HepG2 (cell line): ENCODE measurements around the gene SELENOI. TPM values are rescaled to one million over a fixed set of nuclear protein-coding genes. Genes with fewer than 3 reads are reported as not detected.

Experiments
- ATAC-seq: fragments of 200-7000 bp; cut with Tn5 transposase; 3 replicates; pipeline ENCODE4 v1.9.1; 2020; ENCODE audit warnings: mild to moderate bottlenecking, moderate library complexity
- BruUV-seq: library from RNA; stranded (reverse); fragments of 400-500 nt; replicated peaks from 2 replicates; lab custom pipeline; 2021; lab: Mats Ljungman, UMichigan
- CTCF ChIA-PET: fragments of 300-600 bp; formaldehyde crosslinking; extraction: SDS; loops from one replicate; lab custom pipeline; 2021; ENCODE audit warnings: low total read pairs, inconsistent platforms, low intra/inter-chr PET ratio; lab: Yijun Ruan, JAX
- POLR2A ChIA-PET: fragments of 350-600 bp; sonication (Branson Sonifier 250); formaldehyde crosslinking; loops from one replicate; lab custom pipeline; 2020; ENCODE audit warnings: antibody characterized with exemption, inconsistent platforms; lab: Yijun Ruan, JAX
- DNase-seq: peaks from one replicate; pipeline ENCODE4 v3.0.0-alpha.2; 2015; ENCODE audit warnings: low spot score
- FAIRE-seq: peaks from 3 replicates; lab custom pipeline; 2011; peaks lifted over from hg19 to GRCh38; lab: Jason Lieb, UNC
- H2AFZ ChIP-seq: one replicate; pipeline ENCODE4 v1.6.1; 2011; ENCODE audit warnings: low read length, inconsistent platforms
- H3K27ac ChIP-seq: fragments of 300-600 bp; 3 replicates; pipeline ENCODE4 v1.8.0; 2011; ENCODE audit warnings: mixed run types, mild to moderate bottlenecking, mixed read lengths, low read length, inconsistent platforms; ENCODE audit not compliant: insufficient read depth; ENCODE audit errors: extremely low read length
- H3K27me3 ChIP-seq, 2 experiments: fragments of 200-600 bp in 1 of 2; 2 replicates in 1 of 2; 3 replicates in 1 of 2; pipeline versions ENCODE4 v1.6.0 to v1.8.0; 2011; ENCODE audit warnings: low read length in 2 of 2, mild to moderate bottlenecking in 2 of 2, moderate library complexity in 2 of 2, inconsistent platforms in 1 of 2; ENCODE audit not compliant: insufficient read depth in 2 of 2, control insufficient read depth in 1 of 2
- H3K36me3 ChIP-seq, 2 experiments: fragments of 200-600 bp in 1 of 2; replicated peaks in 1 of 2; 2 replicates in 1 of 2; 3 replicates in 1 of 2; pipeline versions ENCODE4 v1.5.1 to v1.8.0; 2011; ENCODE audit warnings: low read length in 2 of 2, inconsistent platforms in 1 of 2; ENCODE audit not compliant: insufficient read depth in 2 of 2, control insufficient read depth in 1 of 2
- H3K4me1 ChIP-seq: 2 replicates; pipeline ENCODE4 v1.5.1; 2012; ENCODE audit warnings: low read length, inconsistent platforms; ENCODE audit not compliant: insufficient read depth
- H3K4me2 ChIP-seq: 2 replicates; pipeline ENCODE4 v1.6.0; 2011; ENCODE audit warnings: low read depth, low read length, inconsistent platforms
- H3K4me3 ChIP-seq, 3 experiments: fragments of 200-600 bp in 1 of 3; sonication (generic), shearing (Covaris generic) in 1 of 3; replicated peaks in 1 of 3; 2 replicates each; pipeline ENCODE4 v1.5.1; 2011 to 2016; ENCODE audit warnings: low read length in 3 of 3, inconsistent platforms in 2 of 3, low read depth in 2 of 3, mild to moderate bottlenecking in 2 of 3, control low read depth in 1 of 3, mixed read lengths in 1 of 3; ENCODE audit not compliant: insufficient read depth in 1 of 3
- H3K79me2 ChIP-seq: one replicate; pipeline ENCODE4 v1.6.1; 2011; ENCODE audit warnings: low read length, inconsistent platforms; ENCODE audit not compliant: insufficient read depth
- H3K9ac ChIP-seq: 2 replicates; pipeline ENCODE4 v1.6.0; 2011; ENCODE audit warnings: mild to moderate bottlenecking, low read depth, low read length, inconsistent platforms; ENCODE audit not compliant: insufficient read depth
- H3K9me3 ChIP-seq: 2 replicates; pipeline ENCODE4 v1.5.1; 2012; ENCODE audit warnings: mild to moderate bottlenecking, low read length
- H4K20me1 ChIP-seq: 2 replicates; pipeline ENCODE4 v1.6.0; 2011; ENCODE audit warnings: inconsistent platforms, mild to moderate bottlenecking, low read length, moderate library complexity; ENCODE audit not compliant: insufficient read depth
- ATF1 ChIP-seq: IDR thresholded peaks from 2 replicates; pipeline ENCODE4 v1.6.1; 2016; ENCODE audit warnings: mild to moderate bottlenecking, control low read depth
- JUND ChIP-seq: sonication (generic); formaldehyde crosslinking; IDR thresholded peaks from 2 replicates; pipeline ENCODE4 v1.8.0; 2022; ENCODE audit warnings: mild to moderate bottlenecking, missing genetic modification reagents
- MAFK ChIP-seq, 2 experiments: IDR thresholded peaks in 1 of 2; conservative IDR thresholded peaks in 1 of 2; 2 replicates each; pipeline ENCODE4 v1.6.1; 2011; ENCODE audit warnings: improper control_type of control experiment in 2 of 2, low read length in 2 of 2
- TEAD2 ChIP-seq: sonication (generic); formaldehyde crosslinking; IDR thresholded peaks from 2 replicates; pipeline ENCODE4 v1.9.0; 2021; ENCODE audit warnings: missing genetic modification reagents
- WGBS: methylation state at CpG from one replicate; pipeline ENCODE4 v1.1.6; 2017; ENCODE audit warnings: low lambda C conversion rate; 5-methylcytosine and 5-hydroxymethylcytosine counted together
- in situ Hi-C: cut with HindIII; loops from 2 replicates; pipeline ENCODE4 v1.10.0; 2017; ENCODE audit warnings: low pct_unique_long_range_greater_than_20kb; ENCODE audit not compliant: extremely low pct_ligation_motif_present
- intact Hi-C: fragments of 100-400 bp; cut with micrococcal nuclease; formaldehyde crosslinking; loops from one replicate; pipeline ENCODE4 v1.10.0; 2022; ENCODE audit not compliant: unreplicated experiment
- polyA plus RNA-seq, 8 experiments: library from polyadenylated mRNA; depleted of rRNA in 3 of 8; stranded (reverse) in 7 of 8; unstranded in 1 of 8; fragments of >200 nt; fragmentation: Illumina TruSeq in 4 of 8; extraction: Trizol in 4 of 8; gene quantifications; 2 replicates each; pipeline versions ENCODE4 v1.2.1 to v1.2.3, GENCODE V29; 2011 to 2016; ENCODE audit warnings: low read depth in 4 of 8, missing spikeins in 1 of 8, mixed read lengths in 1 of 8; ENCODE audit not compliant: insufficient read depth in 1 of 8
- total RNA-seq, 5 experiments: library from RNA; depleted of rRNA; stranded (reverse); fragments of >200 nt; fragmentation: Illumina TruSeq; extraction: Trizol; gene quantifications; 2 replicates each; pipeline ENCODE4 v1.2.3, GENCODE V29; 2016; ENCODE audit warnings: low read depth in 1 of 5

Gene SELENOI
- total and polyA plus RNA-seq, 2 of the 13 experiments (the other 11 are each of a cell fraction or from before 2014, with no cell fraction given), result 27.7 to 60.3 TPM

GRCh38 chr2:26336719-26337118 lies 9.2 kb upstream of the SELENOI start:
- Histone ChIP-seq H3K27ac (no peak overlapping the region), H4K20me1 (no peaks in the 10 kb centered on the region), H3K4me2 (no peak overlapping the region), H3K79me2 (no peaks in the 10 kb centered on the region), H3K9me3 (no peaks in the 10 kb centered on the region), H3K36me3 (no peaks in the 10 kb centered on the region), H3K9ac (no peak overlapping the region), H3K4me3 (no peak overlapping the region), H3K4me1 (peaks cover 26% of the 10 kb centered on the region), H3K27me3 (no peaks in the 10 kb centered on the region), H2AFZ (no peak overlapping the region)
- DNase-seq, result no peak
- BruUV-seq, result no TSS peak
- intact Hi-C loops, result no loop called here
- ChIA-PET CTCF (no interaction called here), POLR2A (interaction anchor here (1.8 kb wide), 1 partner anchor 9 kb away, joined by 7 read pairs; the partner anchor contains the start of genes ADGRF3 and SELENOI)
- in situ Hi-C loops, result loop anchor here (25.0 kb wide), 1 partner anchor 349 kb away; the partner anchor contains the start of gene KIF3C
- TF ChIP-seq TEAD2 (CRISPR knock-in tag) (no peak), ATF1 (CRISPR knock-in tag) (no peak)
- WGBS, result 82% methylated on average over 2 of the region's 2 CpGs
- ATAC-seq, result no peak
- FAIRE-seq, result no peak

DNA sequence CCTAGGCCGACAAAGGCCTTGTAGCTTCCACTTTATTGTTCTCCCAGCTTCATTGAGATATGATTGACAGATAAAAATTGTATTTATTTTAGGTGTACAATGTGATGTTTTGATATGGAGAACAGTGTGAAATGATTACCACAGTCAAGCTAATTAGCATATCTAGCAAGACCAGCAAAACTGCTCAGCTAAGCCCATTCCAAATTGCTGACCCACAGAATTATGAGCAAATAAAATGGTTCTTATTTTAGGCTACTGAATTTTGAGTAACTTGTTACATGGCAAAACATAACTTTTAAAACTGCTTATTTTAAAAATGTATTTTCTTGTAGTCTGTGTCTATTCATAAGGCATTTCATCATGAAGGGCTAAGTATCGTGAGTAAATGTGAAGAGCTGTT lies 8.6 kb upstream of the SELENOI start:
- Histone ChIP-seq H3K4me1 (peaks cover 26% of the 10 kb centered on the region), H4K20me1 (no peaks in the 10 kb centered on the region), H3K4me2 (no peak overlapping the region), H3K79me2 (no peaks in the 10 kb centered on the region), H3K27ac (no peak overlapping the region)
- POLR2A ChIA-PET, result interaction anchor here (1.8 kb wide), 1 partner anchor 9 kb away, joined by 7 read pairs; the partner anchor contains the start of genes ADGRF3 and SELENOI
- BruUV-seq, result no TSS peak
- TF ChIP-seq JUND (CRISPR knock-in tag), result no peak
- peak; percentile 25 to 52; a peak in 1 of 4 replicates for TF ChIP-seq MAFK (conservative IDR thresholded peaks at IDR 0.05 in 1 of 2, IDR thresholded peaks at IDR 0.05 in 1 of 2; ENCODE audit: low read length in 2 of 2)
- TF ChIP-seq, all 625 proteins: peak for 1
- Histone ChIP-seq H3K4me3 (no peak overlapping the region), H3K27me3 (no peaks in the 10 kb centered on the region), H3K9me3 (no peaks in the 10 kb centered on the region), H3K36me3 (no peaks in the 10 kb centered on the region), H3K9ac (no peak overlapping the region), H2AFZ (no peak overlapping the region)
- CTCF ChIA-PET, result no interaction called here
- no peak for DNase-seq
- intact Hi-C loops, result no loop called here
- in situ Hi-C loops, result loop anchor here (25.0 kb wide), 1 partner anchor 350 kb away; the partner anchor contains the start of gene KIF3C
- ATAC-seq, result no peak
- FAIRE-seq, result no peak
- WGBS, result 84% methylated on average over 2 of the region's 2 CpGs
